Measurements from ENCODE around the gene CWC25.

Gene CWC25

GRCh38 chr17:38850374-38850773 lies 25.3 kb upstream of the CWC25 start:
- peaks cover 41% of the 10 kb centered on the region for H3K79me2 ChIP-seq (ENCODE audit: control insufficient read depth, insufficient read depth, low read length, unreplicated experiment)
- H2AFZ ChIP-seq (ENCODE audit: low read length, unreplicated experiment) = no peak overlapping the region
- peaks cover 44% of the 10 kb centered on the region for H3K36me3 ChIP-seq (ENCODE audit: insufficient read depth, low read length)
- H3K27me3 ChIP-seq (ENCODE audit: insufficient read depth, low read length) = no peaks in the 10 kb centered on the region
- H3K27ac ChIP-seq (ENCODE audit: low read depth, low read length) = no peak overlapping the region
- peaks cover 10% of the 10 kb centered on the region for H3K4me1 ChIP-seq (ENCODE audit: control insufficient read depth, insufficient read depth, low read length, unreplicated experiment)
- peak overlapping the region; percentile 99 for H3K4me3 ChIP-seq (ENCODE audit: low read depth, low read length)

GRCh38 chr17:38848939-38849605 lies 24.0 kb upstream of the CWC25 start:
- Histone ChIP-seq H3K36me3 (ENCODE audit: insufficient read depth, low read length) (peaks cover 44% of the 10 kb centered on the region), H3K4me1 (ENCODE audit: control insufficient read depth, insufficient read depth, low read length, unreplicated experiment) (peaks cover 10% of the 10 kb centered on the region), H2AFZ (ENCODE audit: low read length, unreplicated experiment) (no peak overlapping the region), H3K4me3 (ENCODE audit: low read depth, low read length) (no peak overlapping the region), H3K79me2 (ENCODE audit: control insufficient read depth, insufficient read depth, low read length, unreplicated experiment) (peaks cover 41% of the 10 kb centered on the region), H3K27ac (ENCODE audit: low read depth, low read length) (no peak overlapping the region), H3K27me3 (ENCODE audit: insufficient read depth, low read length) (no peaks in the 10 kb centered on the region)

GRCh38 chr17:38848557-38848891 lies 23.4 kb upstream of the CWC25 start:
- Histone ChIP-seq H3K27me3 (ENCODE audit: insufficient read depth, low read length) (no peaks in the 10 kb centered on the region), H3K79me2 (ENCODE audit: control insufficient read depth, insufficient read depth, low read length, unreplicated experiment) (peaks cover 41% of the 10 kb centered on the region), H3K36me3 (ENCODE audit: insufficient read depth, low read length) (peaks cover 44% of the 10 kb centered on the region), H2AFZ (ENCODE audit: low read length, unreplicated experiment) (no peak overlapping the region), H3K27ac (ENCODE audit: low read depth, low read length) (no peak overlapping the region), H3K4me3 (ENCODE audit: low read depth, low read length) (no peak overlapping the region), H3K4me1 (ENCODE audit: control insufficient read depth, insufficient read depth, low read length, unreplicated experiment) (peaks cover 10% of the 10 kb centered on the region)

- no peak overlapping the region for H3K27ac ChIP-seq (ENCODE audit: low read depth, low read length)
- H2AFZ ChIP-seq (ENCODE audit: low read length, unreplicated experiment) = no peak overlapping the region
- H3K36me3 ChIP-seq (ENCODE audit: insufficient read depth, low read length) = peaks cover 13% of the 10 kb centered on the region
- H3K79me2 ChIP-seq (ENCODE audit: control insufficient read depth, insufficient read depth, low read length, unreplicated experiment) = peaks cover 7% of the 10 kb centered on the region
- H3K27me3 ChIP-seq (ENCODE audit: insufficient read depth, low read length) = no peaks in the 10 kb centered on the region
- no peaks in the 10 kb centered on the region for H3K4me1 ChIP-seq (ENCODE audit: control insufficient read depth, insufficient read depth, low read length, unreplicated experiment)
- no peak overlapping the region for H3K4me3 ChIP-seq (ENCODE audit: low read depth, low read length)
Measured at GRCh38 chr17:38844261-38844757, 19.2 kb upstream of the CWC25 start.

- Histone ChIP-seq H2AFZ (ENCODE audit: low read length, unreplicated experiment) (peak overlapping the region; percentile 33), H3K79me2 (ENCODE audit: control insufficient read depth, insufficient read depth, low read length, unreplicated experiment) (peaks cover 24% of the 10 kb centered on the region), H3K4me1 (ENCODE audit: control insufficient read depth, insufficient read depth, low read length, unreplicated experiment) (peaks cover 9% of the 10 kb centered on the region), H3K36me3 (ENCODE audit: insufficient read depth, low read length) (no peaks in the 10 kb centered on the region), H3K4me3 (ENCODE audit: low read depth, low read length) (peak overlapping the region; percentile 95), H3K27ac (ENCODE audit: low read depth, low read length) (peak overlapping the region; percentile 93), H3K27me3 (ENCODE audit: insufficient read depth, low read length) (no peaks in the 10 kb centered on the region)
Measured at GRCh38 chr17:38825762-38826247, 684 bp upstream of the CWC25 start.

GRCh38 chr17:38815576-38816193 lies 9.4 kb downstream of the CWC25 start:
- H3K36me3 ChIP-seq (ENCODE audit: insufficient read depth, low read length) = peaks cover 12% of the 10 kb centered on the region
- peaks cover 9% of the 10 kb centered on the region for H3K79me2 ChIP-seq (ENCODE audit: control insufficient read depth, insufficient read depth, low read length, unreplicated experiment)
- no peak overlapping the region for H2AFZ ChIP-seq (ENCODE audit: low read length, unreplicated experiment)
- H3K4me3 ChIP-seq (ENCODE audit: low read depth, low read length) = no peak overlapping the region
- H3K27me3 ChIP-seq (ENCODE audit: insufficient read depth, low read length) = no peaks in the 10 kb centered on the region
- peaks cover 3% of the 10 kb centered on the region for H3K4me1 ChIP-seq (ENCODE audit: control insufficient read depth, insufficient read depth, low read length, unreplicated experiment)
- H3K27ac ChIP-seq (ENCODE audit: low read depth, low read length) = peak overlapping the region; percentile 55; the same call in 1 of the 2 replicates

- Histone ChIP-seq H2AFZ (ENCODE audit: low read length, unreplicated experiment) (no peak overlapping the region), H3K4me1 (ENCODE audit: control insufficient read depth, insufficient read depth, low read length, unreplicated experiment) (no peaks in the 10 kb centered on the region), H3K79me2 (ENCODE audit: control insufficient read depth, insufficient read depth, low read length, unreplicated experiment) (no peaks in the 10 kb centered on the region), H3K36me3 (ENCODE audit: insufficient read depth, low read length) (peaks cover 26% of the 10 kb centered on the region), H3K27me3 (ENCODE audit: insufficient read depth, low read length) (no peaks in the 10 kb centered on the region), H3K4me3 (ENCODE audit: low read depth, low read length) (no peak overlapping the region), H3K27ac (ENCODE audit: low read depth, low read length) (no peak overlapping the region)
Measured at GRCh38 chr17:38809828-38810227, 15.3 kb downstream of the CWC25 start.

- peaks cover 20% of the 10 kb centered on the region for H3K4me1 ChIP-seq (ENCODE audit: control insufficient read depth, insufficient read depth, low read length, unreplicated experiment)
- H3K79me2 ChIP-seq (ENCODE audit: control insufficient read depth, insufficient read depth, low read length, unreplicated experiment) = peaks cover 36% of the 10 kb centered on the region
- H3K36me3 ChIP-seq (ENCODE audit: insufficient read depth, low read length) = peaks cover 11% of the 10 kb centered on the region
- H3K4me3 ChIP-seq (ENCODE audit: low read depth, low read length) = peak overlapping the region; percentile 82
- no peak overlapping the region for H3K27ac ChIP-seq (ENCODE audit: low read depth, low read length)
- no peaks in the 10 kb centered on the region for H3K27me3 ChIP-seq (ENCODE audit: insufficient read depth, low read length)
- H2AFZ ChIP-seq (ENCODE audit: low read length, unreplicated experiment) = no peak overlapping the region
Measured at GRCh38 chr17:38800237-38800760, 24.8 kb downstream of the CWC25 start.

GRCh38 chr17:38799501-38800236 lies 25.5 kb downstream of the CWC25 start, which contains the start of gene PIP4K2B:
Gene PIP4K2B, minus strand, starts transcription at chr17:38799556. Its CDS starts 132 bp downstream, at chr17:38799424.
- Histone ChIP-seq H3K79me2 (ENCODE audit: control insufficient read depth, insufficient read depth, low read length, unreplicated experiment) (peaks cover 38% of the 10 kb centered on the region), H3K4me3 (ENCODE audit: low read depth, low read length) (peak within 1 kb of the TSS; percentile 86), H2AFZ (ENCODE audit: low read length, unreplicated experiment) (peak within 1 kb of the TSS; percentile 42), H3K4me1 (ENCODE audit: control insufficient read depth, insufficient read depth, low read length, unreplicated experiment) (peaks cover 20% of the 10 kb centered on the region), H3K27ac (ENCODE audit: low read depth, low read length) (peak within 1 kb of the TSS; percentile 96), H3K36me3 (ENCODE audit: insufficient read depth, low read length) (peaks cover 8% of the 10 kb centered on the region), H3K27me3 (ENCODE audit: insufficient read depth, low read length) (no peaks in the 10 kb centered on the region)
